GM20431 (cell line): ENCODE results near the gene CCDC127.

ENCODE experiments used
- in situ Hi-C: fragments of 300-500 bp; cut with MseI, MboI; formaldehyde crosslinking; loops from one replicate; pipeline ENCODE4 v1.15.0; 2020; ENCODE audit warnings: low sequenced_read_pairs; ENCODE audit not compliant: unreplicated experiment

Gene CCDC127

GRCh38 chr5:162565-163337 is 55.2 kb downstream of the CCDC127 start:
- in situ Hi-C loops, result no loop called here

GRCh38 chr5:162190-162564 is 55.8 kb downstream of the CCDC127 start:
- in situ Hi-C loops, result no loop called here

- in situ Hi-C loops, result no loop called here
These were observed 56.2 kb downstream of the CCDC127 start for GRCh38 chr5:161803-162110.

- in situ Hi-C loops, result no loop called here
These were observed 56.8 kb downstream of the CCDC127 start for GRCh38 chr5:160921-161802.

GRCh38 chr5:160173-160510 is 57.8 kb downstream of the CCDC127 start:
- in situ Hi-C loops, result no loop called here

- in situ Hi-C loops, result no loop called here
These were observed 58.3 kb downstream of the CCDC127 start for GRCh38 chr5:159448-160172.

GRCh38 chr5:158807-159447 is 59.0 kb downstream of the CCDC127 start:
- in situ Hi-C loops, result no loop called here

GRCh38 chr5:157801-158200 is 60.2 kb downstream of the CCDC127 start:
- in situ Hi-C loops, result no loop called here

- in situ Hi-C loops, result no loop called here
These were observed 60.7 kb downstream of the CCDC127 start for GRCh38 chr5:157126-157715.

GRCh38 chr5:156411-157072 is 61.4 kb downstream of the CCDC127 start:
- in situ Hi-C loops, result no loop called here

GRCh38 chr5:155651-156410 is 62.1 kb downstream of the CCDC127 start:
- in situ Hi-C loops, result no loop called here

GRCh38 chr5:154826-155225 is 63.1 kb downstream of the CCDC127 start:
- in situ Hi-C loops, result no loop called here

GRCh38 chr5:154236-154635 is 63.7 kb downstream of the CCDC127 start:
- in situ Hi-C loops, result no loop called here

GRCh38 chr5:153256-153655 is 64.7 kb downstream of the CCDC127 start:
- in situ Hi-C loops, result no loop called here

GRCh38 chr5:152077-152476 is 65.9 kb downstream of the CCDC127 start:
- in situ Hi-C loops, result no loop called here

GRCh38 chr5:150746-151145 is 67.2 kb downstream of the CCDC127 start:
- in situ Hi-C loops, result no loop called here

GRCh38 chr5:149745-150485 is 68.0 kb downstream of the CCDC127 start:
- in situ Hi-C loops, result no loop called here

GRCh38 chr5:147751-148150 is 70.2 kb downstream of the CCDC127 start:
- in situ Hi-C loops, result no loop called here
